ENCODE results near the gene NHS. TPM values are rescaled to one million over a fixed set of nuclear protein-coding genes. Genes with fewer than 3 reads are reported as not detected.
A peak's percentile ranks its signal among the peaks of the same experiment; 100 is the strongest.

Gene NHS
- total and polyA plus RNA-seq, 5 donors from 2014 or later = 0.03 to 1.3 (median 0.05) TPM; not detected in 2

DNA sequence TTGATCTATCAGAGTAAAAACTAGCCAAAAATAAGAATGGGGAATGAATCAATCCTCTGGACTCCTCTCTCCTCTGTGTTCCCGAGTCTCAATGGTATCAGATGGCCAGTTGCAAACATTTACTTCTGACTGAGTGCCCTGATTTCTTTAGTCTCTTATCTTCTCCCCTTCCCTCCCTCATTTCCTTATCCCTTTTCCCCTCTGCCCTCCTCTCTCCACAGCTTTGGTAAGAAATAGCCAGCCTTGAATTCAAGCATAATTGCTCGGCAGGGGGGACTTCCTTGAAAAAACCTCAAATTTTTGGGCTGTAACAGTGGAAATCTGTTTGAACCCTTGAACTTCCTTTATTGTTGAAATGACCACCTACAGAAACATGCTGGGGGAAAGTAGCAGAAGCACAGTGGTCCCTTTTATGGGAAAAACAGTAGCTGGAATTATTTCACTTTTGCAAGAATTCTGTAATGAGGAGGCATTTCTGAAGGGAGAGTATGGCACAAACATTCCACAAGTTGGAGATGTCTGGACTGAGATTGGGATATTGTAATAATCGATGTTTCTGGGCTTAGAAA lies 40.3 kb downstream of the NHS start:
- no peaks in the 10 kb centered on the region for H3K36me3 ChIP-seq (ENCODE audit: control insufficient read depth, insufficient read depth, low read length)
- H3K4me3 ChIP-seq (ENCODE audit: low read depth, low read length) = no peak overlapping the region
- Mint-ChIP-seq H3K4me1 (no peaks in the 10 kb centered on the region), H3K4me3 (no peak overlapping the region), H3K36me3 (peaks cover 3% of the 10 kb centered on the region), H3K27ac (no peak overlapping the region), H3K27me3 (no peaks in the 10 kb centered on the region), H3K9me3 (peaks cover 0 to 2% (median 1%) of the 10 kb centered on the region in 7 donors)
- ATAC-seq (ENCODE audit: low read depth in 2 of 2) (no peak), DNase-seq (no peak)
- no peaks in the 10 kb centered on the region for H3K4me1 ChIP-seq (ENCODE audit: control insufficient read depth, insufficient read depth, low read length, poor library complexity, severe bottlenecking)
- H3K27me3 ChIP-seq (ENCODE audit: control insufficient read depth, insufficient read depth, low read length) = no peaks in the 10 kb centered on the region
- no peaks in the 10 kb centered on the region for H3K9me3 ChIP-seq (ENCODE audit: control insufficient read depth in 2 of 2, low read length in 2 of 2)
- no peak overlapping the region for H3K27ac ChIP-seq (ENCODE audit: insufficient read depth, low read length, poor library complexity, severe bottlenecking)

DNA sequence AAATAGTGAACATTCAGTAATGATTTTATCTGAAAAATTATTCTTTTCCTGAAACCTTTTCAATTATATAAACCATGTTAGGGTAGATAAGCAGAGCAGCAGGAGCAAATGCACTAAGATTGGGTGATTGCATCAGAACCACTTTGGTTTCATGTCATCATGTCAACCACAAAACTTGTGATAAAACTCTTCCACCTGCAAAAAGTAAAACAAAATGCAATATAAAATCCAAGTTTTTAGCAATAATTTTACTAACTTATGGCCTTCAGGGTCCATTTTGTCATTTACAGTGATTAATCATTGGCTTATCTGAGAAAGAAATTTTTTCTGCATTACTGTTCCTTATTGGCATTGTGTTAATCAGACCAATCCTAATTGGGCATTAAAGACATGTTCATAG lies 42.4 kb downstream of the NHS start:
- Mint-ChIP-seq H3K27ac (no peak overlapping the region), H3K27me3 (no peaks in the 10 kb centered on the region), H3K4me3 (no peak overlapping the region), H3K36me3 (peaks cover 4% of the 10 kb centered on the region), H3K4me1 (no peaks in the 10 kb centered on the region), H3K9me3 (peaks cover 0 to 2% (median 1%) of the 10 kb centered on the region in 7 donors)
- Histone ChIP-seq H3K36me3 (ENCODE audit: control insufficient read depth, insufficient read depth, low read length) (no peaks in the 10 kb centered on the region), H3K9me3 (ENCODE audit: control insufficient read depth in 2 of 2, low read length in 2 of 2) (no peaks in the 10 kb centered on the region), H3K27me3 (ENCODE audit: control insufficient read depth, insufficient read depth, low read length) (no peaks in the 10 kb centered on the region), H3K4me3 (ENCODE audit: low read depth, low read length) (no peak overlapping the region), H3K4me1 (ENCODE audit: control insufficient read depth, insufficient read depth, low read length, poor library complexity, severe bottlenecking) (no peaks in the 10 kb centered on the region), H3K27ac (ENCODE audit: insufficient read depth, low read length, poor library complexity, severe bottlenecking) (no peak overlapping the region)
- ATAC-seq (ENCODE audit: low read depth in 2 of 2) = no peak
- no peak for DNase-seq

- no peak for ATAC-seq (ENCODE audit: low read depth in 2 of 2)
- H3K9me3 Mint-ChIP-seq = peaks cover 0 to 6% (median 0%) of the 10 kb centered on the region in 7 donors
Observed at GRCh38 chrX:17425136-17425535, 50.1 kb downstream of the NHS start.

DNA sequence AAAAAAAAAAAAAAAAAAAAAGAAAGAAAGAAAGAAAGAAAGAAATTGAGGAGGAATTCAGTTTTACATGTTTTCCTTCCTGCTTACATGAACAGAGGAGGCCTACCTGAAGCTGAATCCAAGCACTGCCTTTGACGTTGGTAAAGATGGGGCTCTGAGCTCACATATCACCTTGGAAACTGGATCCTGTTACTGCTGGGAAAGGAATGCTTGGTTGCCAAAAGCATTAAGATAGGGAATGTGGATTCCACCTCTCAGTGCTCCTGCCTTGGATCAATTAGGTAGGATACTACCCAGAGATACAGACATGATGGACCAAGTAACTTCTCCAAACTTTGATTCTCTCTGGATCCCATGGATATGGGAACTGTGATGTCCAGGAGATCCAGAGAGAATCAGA lies 50.6 kb downstream of the NHS start:
- DNase-seq = no peak
- H3K4me3 ChIP-seq (ENCODE audit: low read depth, low read length) = no peak overlapping the region
- no peak overlapping the region for H3K27ac ChIP-seq (ENCODE audit: insufficient read depth, low read length, poor library complexity, severe bottlenecking)
- H3K4me3 Mint-ChIP-seq = no peak overlapping the region
- H3K36me3 ChIP-seq (ENCODE audit: control insufficient read depth, insufficient read depth, low read length) = no peaks in the 10 kb centered on the region
- no peak overlapping the region for H3K27ac Mint-ChIP-seq
- H3K9me3 Mint-ChIP-seq = peaks cover 0 to 6% (median 0%) of the 10 kb centered on the region in 7 donors
- no peaks in the 10 kb centered on the region for H3K36me3 Mint-ChIP-seq
- no peaks in the 10 kb centered on the region for H3K4me1 ChIP-seq (ENCODE audit: control insufficient read depth, insufficient read depth, low read length, poor library complexity, severe bottlenecking)
- H3K9me3 ChIP-seq (ENCODE audit: control insufficient read depth in 2 of 2, low read length in 2 of 2) = no peaks in the 10 kb centered on the region
- no peak for ATAC-seq (ENCODE audit: low read depth in 2 of 2)
- no peaks in the 10 kb centered on the region for H3K4me1 Mint-ChIP-seq
- no peaks in the 10 kb centered on the region for H3K27me3 ChIP-seq (ENCODE audit: control insufficient read depth, insufficient read depth, low read length)
- no peaks in the 10 kb centered on the region for H3K27me3 Mint-ChIP-seq

More at GRCh38 chrX:17425136-17425535, 50.1 kb downstream of the NHS start:
- no peak overlapping the region for H3K27ac Mint-ChIP-seq
- no peaks in the 10 kb centered on the region for H3K36me3 ChIP-seq (ENCODE audit: control insufficient read depth, insufficient read depth, low read length)
- DNase-seq = no peak
- no peak overlapping the region for H3K4me3 Mint-ChIP-seq
- no peaks in the 10 kb centered on the region for H3K4me1 ChIP-seq (ENCODE audit: control insufficient read depth, insufficient read depth, low read length, poor library complexity, severe bottlenecking)
- H3K27me3 Mint-ChIP-seq = no peaks in the 10 kb centered on the region
- no peak overlapping the region for H3K4me3 ChIP-seq (ENCODE audit: low read depth, low read length)
- no peaks in the 10 kb centered on the region for H3K4me1 Mint-ChIP-seq
- H3K27me3 ChIP-seq (ENCODE audit: control insufficient read depth, insufficient read depth, low read length) = no peaks in the 10 kb centered on the region
- H3K27ac ChIP-seq (ENCODE audit: insufficient read depth, low read length, poor library complexity, severe bottlenecking) = no peak overlapping the region
- H3K36me3 Mint-ChIP-seq = peaks cover 3% of the 10 kb centered on the region
- no peaks in the 10 kb centered on the region for H3K9me3 ChIP-seq (ENCODE audit: control insufficient read depth in 2 of 2, low read length in 2 of 2)

DNA sequence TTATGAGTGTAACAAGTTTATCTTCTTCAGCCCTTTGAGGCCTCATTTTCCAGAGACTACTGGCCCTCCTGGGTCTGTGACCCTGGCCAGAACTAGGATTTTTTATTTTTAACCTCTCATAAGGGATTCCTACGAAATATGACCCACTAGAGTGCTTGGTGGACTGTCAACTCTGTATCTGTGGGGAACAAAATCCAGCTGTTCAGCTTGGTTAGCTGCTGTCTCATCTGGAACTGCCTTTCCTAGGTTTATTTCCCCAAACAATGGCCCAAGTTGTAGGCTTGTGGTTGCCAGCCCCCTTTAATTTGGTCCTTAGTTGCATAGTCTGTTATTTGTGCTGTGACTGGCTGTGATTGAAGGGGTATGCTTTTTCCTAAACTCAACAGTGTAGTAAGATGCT lies 56.2 kb downstream of the NHS start:
- Histone ChIP-seq H3K27ac (ENCODE audit: insufficient read depth, low read length, poor library complexity, severe bottlenecking) (no peak overlapping the region), H3K4me3 (ENCODE audit: low read depth, low read length) (no peak overlapping the region), H3K27me3 (ENCODE audit: control insufficient read depth, insufficient read depth, low read length) (no peaks in the 10 kb centered on the region), H3K36me3 (ENCODE audit: control insufficient read depth, insufficient read depth, low read length) (no peaks in the 10 kb centered on the region), H3K4me1 (ENCODE audit: control insufficient read depth, insufficient read depth, low read length, poor library complexity, severe bottlenecking) (no peaks in the 10 kb centered on the region), H3K9me3 (ENCODE audit: control insufficient read depth in 2 of 2, low read length in 2 of 2) (no peaks in the 10 kb centered on the region)
- Mint-ChIP-seq H3K4me3 (no peak overlapping the region), H3K4me1 (no peaks in the 10 kb centered on the region), H3K27ac (no peak overlapping the region), H3K36me3 (no peaks in the 10 kb centered on the region), H3K27me3 (no peaks in the 10 kb centered on the region), H3K9me3 (peaks cover 0 to 7% (median 0%) of the 10 kb centered on the region in 7 donors)
- ATAC-seq (ENCODE audit: low read depth in 2 of 2) = no peak
- no peak for DNase-seq

DNA sequence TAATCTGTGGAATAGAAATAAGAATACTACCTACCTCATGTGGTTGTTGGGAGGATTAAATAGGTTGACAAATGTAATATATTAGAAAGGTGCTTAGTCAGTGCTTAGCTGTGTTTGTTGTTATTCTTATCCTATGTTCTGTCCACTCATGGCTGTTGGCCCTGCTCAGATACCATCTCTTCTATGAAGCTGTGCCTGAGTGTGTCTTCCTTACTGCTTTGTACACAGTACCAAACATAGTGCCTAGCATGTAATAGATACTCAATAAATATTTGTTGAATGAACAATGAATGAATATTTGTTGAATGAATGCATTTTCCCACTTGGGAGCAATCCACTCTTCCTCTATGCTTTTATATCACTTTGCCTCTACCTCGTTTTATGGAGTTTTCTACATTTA lies 57.2 kb downstream of the NHS start:
- Mint-ChIP-seq H3K36me3 (no peaks in the 10 kb centered on the region), H3K27ac (peak overlapping the region in 1 of 3 donors; percentile 48), H3K9me3 (peaks cover 0 to 5% (median 0%) of the 10 kb centered on the region in 7 donors), H3K4me3 (no peak overlapping the region), H3K27me3 (no peaks in the 10 kb centered on the region), H3K4me1 (no peaks in the 10 kb centered on the region)
- no peak for DNase-seq
- H3K27ac ChIP-seq (ENCODE audit: insufficient read depth, low read length, poor library complexity, severe bottlenecking) = no peak overlapping the region
- H3K4me3 ChIP-seq (ENCODE audit: low read depth, low read length) = no peak overlapping the region
- H3K4me1 ChIP-seq (ENCODE audit: control insufficient read depth, insufficient read depth, low read length, poor library complexity, severe bottlenecking) = no peaks in the 10 kb centered on the region
- no peaks in the 10 kb centered on the region for H3K9me3 ChIP-seq (ENCODE audit: control insufficient read depth in 2 of 2, low read length in 2 of 2)
- H3K27me3 ChIP-seq (ENCODE audit: control insufficient read depth, insufficient read depth, low read length) = no peaks in the 10 kb centered on the region
- no peaks in the 10 kb centered on the region for H3K36me3 ChIP-seq (ENCODE audit: control insufficient read depth, insufficient read depth, low read length)
- ATAC-seq (ENCODE audit: low read depth in 2 of 2) = no peak

- Histone ChIP-seq H3K4me1 (ENCODE audit: control insufficient read depth, insufficient read depth, low read length, poor library complexity, severe bottlenecking) (no peaks in the 10 kb centered on the region), H3K36me3 (ENCODE audit: control insufficient read depth, insufficient read depth, low read length) (no peaks in the 10 kb centered on the region), H3K27me3 (ENCODE audit: control insufficient read depth, insufficient read depth, low read length) (no peaks in the 10 kb centered on the region), H3K9me3 (ENCODE audit: control insufficient read depth in 2 of 2, low read length in 2 of 2) (no peaks in the 10 kb centered on the region), H3K4me3 (ENCODE audit: low read depth, low read length) (no peak overlapping the region), H3K27ac (ENCODE audit: insufficient read depth, low read length, poor library complexity, severe bottlenecking) (no peak overlapping the region)
- Mint-ChIP-seq H3K36me3 (no peaks in the 10 kb centered on the region), H3K27me3 (no peaks in the 10 kb centered on the region), H3K9me3 (peaks cover 0 to 5% (median 0%) of the 10 kb centered on the region in 7 donors), H3K4me3 (no peak overlapping the region), H3K27ac (no peak overlapping the region), H3K4me1 (no peaks in the 10 kb centered on the region)
- ATAC-seq (ENCODE audit: low read depth in 2 of 2) = no peak
- no peak for DNase-seq
Observed at GRCh38 chrX:17433965-17434364, 59.0 kb downstream of the NHS start.

DNA sequence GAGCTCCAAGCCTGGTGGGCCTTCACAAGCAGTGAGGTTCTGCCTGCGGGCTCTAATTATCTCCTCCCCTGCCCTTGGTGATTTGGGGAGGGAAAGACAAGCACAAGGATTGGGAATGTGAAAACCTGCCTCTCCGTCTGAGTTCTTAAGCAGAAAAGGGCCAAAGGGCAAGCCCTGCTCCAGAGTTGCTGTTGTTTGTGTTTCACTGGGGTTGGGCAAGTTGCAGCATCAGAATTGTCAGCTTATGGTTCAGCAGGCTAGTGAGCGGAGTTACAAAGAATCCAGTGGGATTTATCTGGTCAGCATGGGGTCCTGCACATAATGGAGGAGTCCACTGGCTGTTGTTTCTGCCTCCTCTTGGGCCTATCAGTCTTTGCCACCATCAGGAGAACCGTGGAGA lies 60.5 kb downstream of the NHS start:
- Mint-ChIP-seq H3K4me1 (no peaks in the 10 kb centered on the region), H3K27me3 (no peaks in the 10 kb centered on the region)

More for the DNA sequence above, 60.5 kb downstream of the NHS start:
- no peak overlapping the region for H3K4me3 ChIP-seq (ENCODE audit: low read depth, low read length)
- H3K36me3 ChIP-seq (ENCODE audit: control insufficient read depth, insufficient read depth, low read length) = no peaks in the 10 kb centered on the region
- Mint-ChIP-seq H3K27ac (no peak overlapping the region), H3K4me3 (no peak overlapping the region), H3K36me3 (no peaks in the 10 kb centered on the region), H3K9me3 (peaks cover 0 to 4% (median 0%) of the 10 kb centered on the region in 7 donors)
- H3K9me3 ChIP-seq (ENCODE audit: control insufficient read depth in 2 of 2, low read length in 2 of 2) = no peaks in the 10 kb centered on the region
- no peaks in the 10 kb centered on the region for H3K4me1 ChIP-seq (ENCODE audit: control insufficient read depth, insufficient read depth, low read length, poor library complexity, severe bottlenecking)
- ATAC-seq (ENCODE audit: low read depth in 2 of 2) (no peak), DNase-seq (no peak)
- H3K27me3 ChIP-seq (ENCODE audit: control insufficient read depth, insufficient read depth, low read length) = no peaks in the 10 kb centered on the region
- H3K27ac ChIP-seq (ENCODE audit: insufficient read depth, low read length, poor library complexity, severe bottlenecking) = no peak overlapping the region
